GM18907 (cell line): ENCODE data around the gene SEMA3A.
"Not testable (repeated sequence)": the region's sequence is repeated elsewhere in the genome, so short reads cannot be mapped to it uniquely, and the experiment has no call there.

ENCODE experiments used
- ATAC-seq: cut with Tn5 transposase; IDR thresholded peaks from one replicate; pipeline ENCODE4 v1.9.1; 2021; ENCODE audit warnings: mild to moderate bottlenecking, moderate library complexity; ENCODE audit not compliant: unreplicated experiment

SEMA3A gene

GRCh38 chr7:84194484-84195271 is at the start of gene SEMA3A:
Gene SEMA3A (minus strand): TSS chr7:84194789. CDS start chr7:84194586, 203 bp downstream.
- no peak for ATAC-seq

DNA sequence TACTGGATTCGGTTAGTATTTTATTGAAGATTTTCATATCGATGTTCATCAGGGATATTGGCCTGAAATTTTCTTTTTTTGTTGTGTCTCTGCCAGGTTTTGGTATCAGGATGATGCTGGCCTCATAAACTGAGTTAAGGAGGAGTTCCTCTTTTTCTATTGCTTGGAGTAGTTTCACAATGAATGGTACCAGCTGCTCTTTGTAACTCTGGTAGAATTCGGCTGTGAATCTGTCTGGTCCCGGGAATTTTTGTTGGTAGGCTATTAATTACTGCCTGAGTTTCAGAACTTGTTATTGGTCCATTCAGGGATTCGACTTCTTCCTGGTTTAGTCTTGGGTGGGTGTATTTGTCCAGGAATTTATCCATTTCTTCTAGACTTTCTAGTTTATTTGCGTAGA is 48.4 kb upstream of the SEMA3A start:
- not testable (repeated sequence) for ATAC-seq

DNA sequence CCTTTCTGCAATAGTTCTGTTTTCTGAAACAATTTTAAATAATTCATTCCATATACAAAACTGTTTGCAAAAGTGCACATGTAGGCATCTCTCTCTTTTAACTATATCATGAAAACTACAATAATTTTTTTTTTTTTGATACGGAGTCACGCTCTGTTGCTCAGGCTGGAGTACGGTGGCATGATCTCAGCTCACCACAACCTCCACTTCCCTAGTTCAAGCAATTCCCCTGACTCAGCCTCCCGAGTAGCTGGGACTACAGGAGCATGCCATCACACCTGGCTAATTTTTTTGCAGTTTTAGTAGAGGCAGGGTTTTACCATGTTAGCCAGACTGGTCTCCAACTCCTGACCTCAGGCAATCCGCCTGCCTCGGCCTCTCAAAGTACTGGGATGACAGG is 44.0 kb upstream of the SEMA3A start:
- ATAC-seq = no peak

DNA sequence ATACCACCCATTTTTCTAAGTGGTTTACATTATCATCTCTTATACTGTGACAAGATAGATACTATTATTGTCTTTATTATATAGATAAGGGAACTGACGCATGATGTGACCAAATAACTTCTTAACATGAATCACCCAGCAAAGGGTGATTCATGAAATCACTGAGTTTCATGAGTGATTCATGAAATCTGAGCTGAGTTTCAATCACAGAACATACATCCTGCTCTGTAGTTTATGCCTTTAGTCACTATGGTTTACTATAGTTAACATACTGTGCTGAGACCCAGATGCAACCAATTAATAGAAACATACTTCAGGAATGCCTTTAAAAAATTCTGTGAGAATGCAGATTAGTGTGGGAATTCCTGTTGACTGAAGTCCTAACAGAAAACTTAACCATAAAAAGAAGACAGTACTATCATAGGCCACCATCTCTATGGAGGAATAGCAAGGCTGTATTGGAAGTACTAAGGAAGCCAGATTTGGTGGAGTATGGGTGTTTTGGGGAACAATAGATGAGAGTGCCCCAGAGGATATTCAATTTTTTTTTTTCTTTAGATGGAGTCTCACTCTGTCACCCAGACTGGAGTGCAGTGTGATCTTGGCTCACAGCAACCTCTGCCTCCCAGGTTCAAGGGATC is 43.1 kb upstream of the SEMA3A start:
- ATAC-seq = no peak

- no peak for ATAC-seq
Observed at GRCh38 chr7:84236398-84236797, 41.8 kb upstream of the SEMA3A start.

DNA sequence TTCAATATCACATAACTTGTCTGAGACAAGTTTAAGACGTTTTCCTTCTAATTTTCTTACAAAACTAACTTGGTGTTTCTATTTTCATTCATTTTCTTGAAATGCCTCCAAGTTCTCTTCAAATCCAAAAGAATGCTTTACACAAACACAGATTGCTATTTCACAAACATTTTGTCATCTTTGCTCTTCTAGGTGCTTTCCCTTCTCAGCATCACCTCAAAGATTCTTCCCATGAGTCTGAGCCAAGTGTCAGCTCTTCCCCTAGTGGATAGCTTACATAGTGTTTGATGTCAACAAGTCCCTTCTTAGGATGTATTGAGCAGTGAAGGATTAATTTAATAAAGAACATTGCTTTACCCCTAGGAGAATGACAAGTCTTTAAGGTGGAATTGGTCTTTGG is 38.1 kb upstream of the SEMA3A start:
- no peak for ATAC-seq

DNA sequence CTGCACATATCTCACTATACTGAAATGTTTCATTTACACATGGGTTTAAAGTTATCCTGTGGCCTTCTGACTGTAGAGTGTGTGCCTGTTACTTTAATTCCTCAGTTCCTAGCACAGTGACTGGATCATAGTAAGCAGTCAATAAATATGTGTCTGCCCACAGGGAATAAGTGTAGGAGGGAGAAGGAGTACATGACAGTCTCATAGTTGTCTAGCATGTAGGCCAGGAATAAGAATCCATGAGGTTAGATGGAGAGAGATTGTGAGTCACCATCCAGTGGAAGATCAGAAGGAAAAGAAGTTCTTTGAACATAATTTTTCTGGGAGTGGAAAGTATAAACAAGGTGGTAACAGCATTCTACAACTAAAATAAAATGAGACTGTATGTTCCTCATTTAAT is 36.6 kb upstream of the SEMA3A start:
- no peak for ATAC-seq

- ATAC-seq = no peak
Observed at GRCh38 chr7:84230491-84230890, 35.9 kb upstream of the SEMA3A start.

- ATAC-seq = no peak
Observed at GRCh38 chr7:84228526-84228925, 33.9 kb upstream of the SEMA3A start.

DNA sequence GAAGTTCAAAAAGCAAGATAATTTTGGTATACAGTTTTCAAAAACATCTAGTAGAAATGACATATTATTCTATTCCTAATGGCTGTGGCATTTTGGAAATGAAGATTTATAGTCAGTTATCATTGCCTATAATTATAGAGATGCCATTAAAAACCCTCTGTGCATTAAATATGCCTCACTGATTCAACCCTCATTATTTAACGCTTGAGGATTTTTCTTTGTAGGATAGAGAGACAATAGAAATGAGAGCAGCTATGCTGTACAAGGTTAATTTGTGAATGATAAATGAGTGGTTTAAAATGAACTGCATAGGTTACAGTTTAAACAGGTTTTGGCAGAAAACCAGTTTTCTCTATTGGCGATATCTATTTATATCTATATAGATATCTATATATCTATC is 32.2 kb upstream of the SEMA3A start:
- no peak for ATAC-seq

DNA sequence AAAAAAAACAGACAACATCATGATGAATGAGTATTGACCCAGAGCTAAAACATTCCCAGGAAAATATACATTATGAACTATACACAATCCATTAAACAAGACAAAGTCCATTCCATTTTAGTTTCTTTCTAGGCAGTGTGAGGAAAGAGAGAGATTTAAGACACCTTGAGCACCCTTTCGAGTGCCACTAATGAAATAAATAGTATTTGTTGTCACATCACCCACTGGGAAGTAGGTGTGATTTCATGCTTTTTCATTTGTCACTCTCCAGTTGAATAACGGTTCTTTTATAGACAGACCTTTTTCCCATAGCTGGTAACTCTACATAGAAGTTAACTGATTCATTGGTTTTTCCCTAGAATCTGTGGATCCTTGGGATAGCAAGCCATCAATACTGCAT is 29.9 kb upstream of the SEMA3A start:
- no peak for ATAC-seq

DNA sequence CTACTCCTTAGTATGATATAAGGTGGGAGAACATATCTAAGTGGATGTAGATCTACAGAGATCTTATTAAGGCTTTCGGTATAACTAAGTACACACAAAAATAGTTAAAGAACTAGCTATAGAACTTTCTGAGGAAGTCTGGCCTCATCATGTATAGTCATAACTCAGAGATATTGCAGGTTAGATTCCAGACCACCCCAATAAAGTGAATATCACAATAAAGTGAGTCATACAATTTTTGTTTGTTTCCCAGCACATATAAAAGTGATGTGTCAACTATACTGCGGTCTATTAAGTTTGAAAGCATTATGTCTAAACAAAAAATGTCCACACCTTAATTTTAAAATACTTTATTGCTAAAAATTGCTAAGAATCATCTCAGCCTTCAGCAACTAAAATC is 24.7 kb upstream of the SEMA3A start:
- ATAC-seq = no peak

- ATAC-seq = no peak
Observed at GRCh38 chr7:84218681-84219080, 24.1 kb upstream of the SEMA3A start.

- no peak for ATAC-seq
Observed at GRCh38 chr7:84216472-84216871, 21.9 kb upstream of the SEMA3A start.

- not testable (repeated sequence) for ATAC-seq
Observed at GRCh38 chr7:84214757-84215156, 20.2 kb upstream of the SEMA3A start.

GRCh38 chr7:84210301-84210700 is 15.7 kb upstream of the SEMA3A start:
- ATAC-seq = no peak

DNA sequence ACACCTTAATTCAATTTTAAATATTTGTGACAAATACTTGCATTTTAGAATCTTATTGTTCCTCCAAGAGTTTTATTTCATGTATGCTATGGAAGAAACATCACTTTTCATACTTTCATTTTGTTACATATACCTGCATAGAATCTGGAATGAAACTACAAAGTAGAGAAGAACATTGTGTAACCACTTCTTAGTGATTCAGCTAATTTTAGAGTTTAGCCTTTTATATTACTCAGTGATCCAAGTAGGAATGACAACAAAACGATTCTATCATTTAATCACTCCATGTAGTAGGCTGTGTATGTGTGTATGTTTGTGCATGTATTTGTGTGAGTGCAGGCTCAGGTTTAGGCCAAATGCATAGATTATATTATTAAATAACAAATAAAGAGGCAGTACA is 14.4 kb upstream of the SEMA3A start:
- no peak for ATAC-seq

GRCh38 chr7:84207615-84208014 is 13.0 kb upstream of the SEMA3A start:
- no peak for ATAC-seq

DNA sequence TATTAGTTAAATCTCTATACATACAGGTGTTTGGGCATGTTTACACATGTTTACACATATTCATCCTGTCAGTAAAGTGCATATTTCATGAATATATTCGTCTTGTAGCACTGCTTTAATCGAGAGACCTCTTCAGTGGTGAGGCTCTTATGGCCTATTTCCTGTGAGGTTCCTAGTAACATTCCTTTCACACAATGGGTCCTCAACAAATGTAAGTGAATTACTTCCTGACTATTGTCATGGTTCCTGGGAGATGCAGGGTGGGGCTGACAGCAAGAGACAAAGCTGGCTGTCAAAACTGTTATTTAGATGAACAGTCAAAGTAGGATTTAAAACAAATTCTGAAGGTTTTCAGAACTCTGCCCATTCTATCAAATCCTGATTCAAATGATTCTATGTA is 12.4 kb upstream of the SEMA3A start:
- ATAC-seq = no peak

DNA sequence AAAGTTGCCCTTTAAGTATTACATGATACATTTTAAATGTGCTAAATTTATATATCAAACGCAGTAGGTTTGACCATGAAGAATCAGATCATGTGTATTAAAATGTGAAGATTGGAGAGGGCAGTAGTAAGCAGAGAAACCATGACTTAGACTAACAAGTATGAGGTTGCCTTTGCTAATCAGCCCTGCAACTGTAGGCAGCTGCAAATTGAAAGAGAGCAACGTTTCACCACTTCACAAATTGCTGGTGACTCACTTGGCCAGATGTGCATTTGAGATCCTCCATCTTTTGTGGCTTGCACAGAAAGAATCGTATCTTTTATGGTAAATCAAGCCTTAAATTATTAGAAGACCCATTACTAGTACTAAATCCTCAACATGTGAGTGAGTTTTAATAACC is 10.1 kb upstream of the SEMA3A start:
- no peak for ATAC-seq

- ATAC-seq = no peak
Observed at GRCh38 chr7:84202855-84203254, 8.3 kb upstream of the SEMA3A start.

DNA sequence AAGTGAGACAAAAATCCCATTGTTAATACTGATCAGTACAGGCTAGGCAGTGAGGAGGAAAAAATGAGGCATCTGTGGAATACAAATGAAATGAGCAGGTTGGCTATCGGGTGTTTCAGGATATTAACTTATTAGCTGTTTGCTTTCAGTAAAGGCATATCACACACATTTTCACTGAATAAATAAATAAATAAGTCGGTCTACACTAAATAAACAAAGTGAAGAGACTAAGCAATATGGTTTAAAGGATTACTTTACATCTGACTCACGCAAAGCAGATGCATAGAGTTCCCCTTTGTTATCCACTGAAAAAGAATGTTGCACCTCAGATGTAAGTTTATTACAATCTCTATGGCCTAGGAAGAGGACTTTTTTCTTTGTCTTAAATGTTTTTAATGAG is 6.3 kb upstream of the SEMA3A start:
- ATAC-seq = no peak

DNA sequence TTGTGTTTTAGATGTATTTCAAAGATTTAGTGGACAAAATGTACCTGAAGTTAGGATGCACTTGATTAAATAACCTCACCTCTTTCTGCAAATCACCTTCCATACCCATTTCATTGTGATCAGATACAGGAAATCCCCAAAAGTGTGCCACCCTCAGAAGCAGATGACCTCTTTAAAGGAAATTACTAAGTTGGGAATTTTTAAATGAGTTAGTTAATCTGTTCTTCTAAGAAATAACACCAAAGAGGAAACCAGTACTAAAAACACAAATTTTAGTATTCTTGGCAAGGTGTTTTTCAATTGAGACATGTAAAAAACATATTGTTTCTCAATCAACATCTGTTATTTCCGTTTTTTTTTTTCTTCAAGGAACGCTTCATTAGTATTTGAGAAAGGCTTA is 4.6 kb upstream of the SEMA3A start:
- no peak for ATAC-seq
